T-cell (primary cell): ENCODE results near the gene DAPK3. TPM values are rescaled to one million over a fixed set of nuclear protein-coding genes. Genes with fewer than 3 reads are reported as not detected.

Experiments used
- ATAC-seq, 4 experiments: fragments of 200-7000 bp in 3 of 4; fragments of 150-1000 bp in 1 of 4; cut with Tn5 transposase; replicated peaks in 1 of 4; 1 replicate in 3 of 4; 2 replicates in 1 of 4; pipeline ENCODE4 v1.10.0; 2021; ENCODE audit warnings: moderate library complexity in 3 of 4, mild to moderate bottlenecking in 2 of 4, moderate number of reproducible peaks in 1 of 4
- CTCF ChIA-PET, 2 donors: fragments of 300-600 bp; sonication (Branson Sonifier 250); formaldehyde crosslinking; loops; one replicate each; lab custom pipeline; 2022; ENCODE audit warnings: antibody characterized with exemption in 2 of 2; lab: Charles Lee
- POLR2A ChIA-PET, 2 donors: fragments of 300-600 bp; sonication (Branson Sonifier 250); formaldehyde crosslinking; loops; one replicate each; lab custom pipeline; 2022; ENCODE audit warnings: antibody characterized with exemption in 2 of 2; lab: Charles Lee
- DNase-seq, 35 experiments: peaks; one replicate each; pipeline versions ENCODE4 v3.0.0 to v3.0.0-alpha.2; 2013 to 2023
- H3K27ac ChIP-seq: one replicate; pipeline ENCODE4 v1.5.1; 2013; ENCODE audit warnings: low read length
- H3K27me3 ChIP-seq, 2 experiments: replicated peaks in 1 of 2; 1 replicate in 1 of 2; 2 replicates in 1 of 2; pipeline versions ENCODE4 v1.6.1 to v1.7.0; 2013; ENCODE audit warnings: low read length in 1 of 2, mixed read lengths in 1 of 2; ENCODE audit not compliant: control insufficient read depth in 2 of 2, insufficient read depth in 2 of 2; ENCODE audit errors: extremely low read depth in 1 of 2
- H3K36me3 ChIP-seq, 2 donors: 1 replicate in 1 of 2; 2 replicates in 1 of 2; pipeline versions ENCODE4 v1.6.1 to v1.7.0; 2013; ENCODE audit warnings: low read length in 1 of 2; ENCODE audit not compliant: control insufficient read depth in 2 of 2, insufficient read depth in 1 of 2; ENCODE audit errors: extremely low read depth in 1 of 2
- H3K4me1 ChIP-seq, 2 experiments: 1 replicate in 1 of 2; 2 replicates in 1 of 2; pipeline versions ENCODE4 v1.6.1 to v1.7.0; 2013; ENCODE audit warnings: low read length in 2 of 2, mixed read lengths in 1 of 2; ENCODE audit not compliant: insufficient read depth in 2 of 2, control insufficient read depth in 1 of 2; ENCODE audit errors: extremely low read depth in 1 of 2
- H3K4me3 ChIP-seq, 2 donors: 1 replicate in 1 of 2; 2 replicates in 1 of 2; pipeline versions ENCODE4 v1.5.1 to v1.7.0; 2013; ENCODE audit warnings: mild to moderate bottlenecking in 2 of 2, low read length in 1 of 2, moderate library complexity in 1 of 2; ENCODE audit not compliant: control insufficient read depth in 1 of 2; ENCODE audit errors: extremely low read depth in 1 of 2
- H3K9me3 ChIP-seq: 2 replicates; pipeline ENCODE4 v1.7.0; 2013
- H3K27ac Mint-ChIP-seq, 2 donors: one replicate each; pipeline ENCODE4 v1.8.0; 2020 to 2021; ENCODE audit warnings: mild to moderate bottlenecking in 2 of 2, mixed read lengths in 2 of 2
- H3K27me3 Mint-ChIP-seq, 2 donors: one replicate each; pipeline ENCODE4 v1.8.0; 2021 to 2022; ENCODE audit warnings: mixed read lengths in 2 of 2
- H3K36me3 Mint-ChIP-seq: one replicate; pipeline ENCODE4 v1.8.0; 2021; ENCODE audit warnings: mixed read lengths
- H3K4me1 Mint-ChIP-seq, 3 donors: one replicate each; pipeline ENCODE4 v1.8.0; 2020 to 2022; ENCODE audit warnings: mixed read lengths in 3 of 3, mild to moderate bottlenecking in 1 of 3
- H3K4me3 Mint-ChIP-seq, 3 donors: one replicate each; pipeline ENCODE4 v1.8.0; 2020 to 2022; ENCODE audit warnings: mild to moderate bottlenecking in 3 of 3, mixed read lengths in 3 of 3, moderate library complexity in 3 of 3
- H3K9me3 Mint-ChIP-seq, 3 donors: one replicate each; pipeline ENCODE4 v1.8.0; 2020 to 2022; ENCODE audit warnings: mixed read lengths in 3 of 3
- WGBS: methylation state at CpG from one replicate; pipeline ENCODE4 v1.1.5; 2013; ENCODE audit warnings: missing lambda C conversion rate; ENCODE audit not compliant: insufficient coverage; 5-methylcytosine and 5-hydroxymethylcytosine counted together
- total RNA-seq, 35 experiments: library from RNA in 6 of 35; stranded (reverse) in 6 of 35; fragments of 120-200 nt in 1 of 35; gene quantifications; one replicate each; pipeline versions ENCODE4 v1.2.1 to v1.2.4 and lab custom pipeline; 2013 to 2026

Gene DAPK3
- total RNA-seq, 5 donors from 2014 or later (not counting 1 experiment from before 2014, with no cell fraction given) = 30.3 to 51.2 (median 44.9) TPM

DNA sequence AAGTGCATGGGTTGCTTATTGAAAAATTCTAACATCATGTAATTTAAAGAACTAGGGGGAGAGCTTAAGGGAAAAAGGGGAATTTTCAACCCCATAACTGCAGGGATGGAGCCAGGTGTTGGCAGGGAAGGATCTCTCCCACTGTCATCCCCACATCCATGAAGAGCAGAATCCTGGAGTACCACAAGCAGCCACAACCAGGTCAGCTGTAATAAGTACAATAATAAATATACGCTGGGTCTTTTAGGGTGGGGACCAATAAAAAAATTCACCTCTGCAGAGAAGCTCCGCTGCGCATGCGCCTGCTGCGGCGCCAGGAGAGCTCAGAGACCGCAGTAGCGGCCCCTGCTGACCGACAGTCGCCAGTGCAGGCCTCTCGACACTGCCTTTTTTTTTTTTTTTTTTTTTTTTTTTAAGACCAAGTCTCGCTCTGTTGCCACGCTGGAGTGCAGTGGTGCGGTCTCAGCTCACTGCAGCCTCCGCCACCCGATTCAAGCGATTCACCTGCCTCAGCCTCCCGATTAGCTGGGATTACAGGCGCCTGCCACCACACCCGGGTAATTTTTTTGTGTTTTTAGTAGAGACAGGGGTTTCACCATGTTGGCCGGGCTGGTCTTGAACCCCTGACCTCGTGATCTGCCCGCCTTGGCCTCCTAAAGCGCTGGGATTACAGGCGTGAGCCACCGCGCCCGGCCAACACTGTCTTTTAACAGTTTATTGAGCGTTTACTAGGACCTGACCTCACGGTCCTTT is 16.9 kb upstream of the DAPK3 start:
- ATAC-seq = peak; percentile 29 to 50 (median 31)
- Histone ChIP-seq H3K36me3 (peaks cover 10 to 15% of the 10 kb centered on the region in 2 donors), H3K4me1 (peaks cover 26 to 52% of the 10 kb centered on the region in 2 experiments), H3K27me3 (no peaks in the 10 kb centered on the region), H3K27ac (peak overlapping the region; percentile 52), H3K4me3 (peak overlapping the region; percentile 89 to 90), H3K9me3 (no peaks in the 10 kb centered on the region)
- peak overlapping the region; percentile 82 to 85 for H3K27ac Mint-ChIP-seq
- WGBS = 13% methylated on average over 13 of the region's 30 CpGs
- POLR2A ChIA-PET = interaction anchor here (0.6 to 1.4 kb wide), 11 partner anchors 17 to 415 kb away, joined by 3 to 13 read pairs (median 5); partner anchors contain the start of genes CHAF1A (in 1 of the 2), DAPK3 (in 1 of the 2) and YJU2 (in 1 of the 2)
- peaks cover 48 to 52% (median 49%) of the 10 kb centered on the region in 3 donors for H3K4me1 Mint-ChIP-seq
- peaks cover 22% of the 10 kb centered on the region for H3K36me3 Mint-ChIP-seq
- CTCF ChIA-PET = interaction anchor here (0.5 to 1.7 kb wide), 35 partner anchors 12 to 1735 kb away, joined by 3 to 21 read pairs (median 5); partner anchors contain the start of genes CHAF1A (in 1 of the 2), DAPK3 (in 1 of the 2), MRPL54 (in 1 of the 2) and PIAS4 (in 1 of the 2)
- H3K27me3 Mint-ChIP-seq = no peaks in the 10 kb centered on the region
- peak; percentile 78 to 96 (median 87) for DNase-seq
- peak overlapping the region; percentile 75 to 95 (median 92) for H3K4me3 Mint-ChIP-seq
- H3K9me3 Mint-ChIP-seq = no peaks in the 10 kb centered on the region

DNA sequence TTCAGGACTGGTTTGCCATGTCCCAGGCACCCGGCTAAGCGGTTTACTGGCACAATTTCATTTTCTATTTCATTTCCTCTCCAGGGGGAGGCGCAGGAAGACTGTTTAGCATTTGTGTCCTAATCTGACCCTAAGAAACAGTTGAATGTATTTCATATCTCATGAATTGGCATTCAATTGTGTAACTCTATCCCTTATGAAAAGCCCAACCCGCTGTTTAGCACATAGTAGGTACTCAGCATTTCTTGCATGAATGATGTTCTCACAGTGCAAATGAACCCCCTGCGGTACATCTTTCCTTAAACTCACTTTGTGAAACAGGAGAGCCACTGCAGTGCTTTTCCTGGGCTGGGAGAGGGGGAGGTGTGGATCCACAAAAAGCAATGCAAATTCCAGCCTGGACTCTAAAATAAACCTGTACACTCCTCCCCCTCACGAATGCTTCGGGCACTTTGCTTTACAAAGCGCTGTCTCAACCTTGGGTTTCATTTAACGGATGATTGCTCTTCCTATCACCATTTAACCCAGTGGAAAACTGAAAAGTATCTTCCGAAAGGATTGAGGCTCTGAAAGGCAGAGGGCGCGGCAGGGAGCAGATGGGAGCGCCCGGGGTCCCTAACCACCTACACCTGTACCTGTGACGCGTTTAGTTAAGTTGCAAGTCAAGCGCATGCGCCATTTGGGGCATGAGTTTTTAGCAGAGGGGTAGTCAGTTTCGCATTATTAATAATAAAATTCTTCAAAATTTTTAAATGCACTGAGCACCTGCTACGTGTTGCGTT is 15.6 kb upstream of the DAPK3 start:
- Histone ChIP-seq H3K27me3 (no peaks in the 10 kb centered on the region), H3K27ac (peak overlapping the region; percentile 55), H3K36me3 (peaks cover 23 to 28% of the 10 kb centered on the region in 2 donors), H3K4me1 (peaks cover 30 to 65% of the 10 kb centered on the region in 2 experiments), H3K9me3 (no peaks in the 10 kb centered on the region), H3K4me3 (peak overlapping the region; percentile 89 to 90)
- peak overlapping the region; percentile 92 to 97 (median 95) for H3K4me3 Mint-ChIP-seq
- CTCF ChIA-PET = interaction anchor here (0.5 to 1.5 kb wide), 4 partner anchors 155 to 788 kb away, joined by 3 to 21 read pairs (median 4); partner anchors contain the start of gene MRPL54 (in 1 of the 2)
- peaks cover 53 to 59% (median 54%) of the 10 kb centered on the region in 3 donors for H3K4me1 Mint-ChIP-seq
- H3K27me3 Mint-ChIP-seq = no peaks in the 10 kb centered on the region
- peak; percentile 14 to 36 (median 25) for ATAC-seq
- 5% methylated on average over 4 of the region's 21 CpGs for WGBS
- peaks cover 30% of the 10 kb centered on the region for H3K36me3 Mint-ChIP-seq
- peak in 33 of 35 experiments; percentile 28 to 84 (median 53) for DNase-seq
- H3K27ac Mint-ChIP-seq = peak overlapping the region; percentile 94 to 96
- POLR2A ChIA-PET = no interaction called here
- H3K9me3 Mint-ChIP-seq = no peaks in the 10 kb centered on the region

DNA sequence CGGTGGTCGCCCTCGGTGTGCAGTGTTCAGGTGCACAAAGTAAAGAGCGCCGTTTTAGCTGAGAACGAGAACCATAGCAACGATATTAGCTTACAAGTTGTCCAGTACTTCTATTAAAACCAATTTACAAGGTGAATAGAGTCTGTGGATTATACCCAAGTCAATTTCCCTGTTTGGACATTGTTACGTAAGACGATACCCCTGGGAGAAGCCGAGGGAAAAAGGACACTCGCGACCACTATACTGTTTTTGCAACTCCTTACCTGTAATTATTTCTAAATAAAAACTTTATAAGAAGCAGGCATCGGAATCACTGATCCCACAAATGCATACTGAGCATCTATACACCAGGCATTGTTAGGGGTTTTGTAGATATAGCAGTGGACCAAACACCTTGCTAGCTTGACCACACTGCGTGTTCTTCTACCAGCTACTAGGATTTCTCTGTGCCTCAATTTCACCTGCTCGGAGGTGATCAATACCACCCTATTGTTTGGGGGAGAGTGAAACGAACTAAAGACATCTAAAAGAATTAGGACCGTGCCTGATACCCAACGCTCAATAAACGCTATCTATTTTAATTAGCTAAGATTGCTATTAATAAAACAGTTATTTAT is 14.9 kb upstream of the DAPK3 start:
- Mint-ChIP-seq H3K4me3 (peak overlapping the region; percentile 92 to 97 (median 95)), H3K27me3 (no peaks in the 10 kb centered on the region), H3K27ac (peak overlapping the region; percentile 94 to 96), H3K9me3 (no peaks in the 10 kb centered on the region), H3K4me1 (peaks cover 55 to 60% (median 56%) of the 10 kb centered on the region in 3 donors), H3K36me3 (peaks cover 33% of the 10 kb centered on the region)
- ChIA-PET POLR2A (interaction anchor here (0.6 to 1.1 kb wide), 5 partner anchors 14 to 1471 kb away, joined by 3 to 4 read pairs (median 3); no protein-coding TSS in a partner anchor), CTCF (interaction anchor here (0.5 to 1.0 kb wide), 6 partner anchors 15 to 385 kb away, joined by 3 to 6 read pairs (median 3); partner anchors contain the start of gene PIAS4 (in 1 of the 2))
- no peaks in the 10 kb centered on the region for H3K9me3 ChIP-seq
- DNase-seq (no peak), ATAC-seq (no peak)
- peak overlapping the region; percentile 89 to 90 for H3K4me3 ChIP-seq
- no peaks in the 10 kb centered on the region for H3K27me3 ChIP-seq
- H3K27ac ChIP-seq = peak overlapping the region; percentile 51
- WGBS = 2% methylated on average over 6 of the region's 19 CpGs
- peaks cover 30 to 35% of the 10 kb centered on the region in 2 donors for H3K36me3 ChIP-seq
- H3K4me1 ChIP-seq = peaks cover 30 to 71% of the 10 kb centered on the region in 2 experiments

DNA sequence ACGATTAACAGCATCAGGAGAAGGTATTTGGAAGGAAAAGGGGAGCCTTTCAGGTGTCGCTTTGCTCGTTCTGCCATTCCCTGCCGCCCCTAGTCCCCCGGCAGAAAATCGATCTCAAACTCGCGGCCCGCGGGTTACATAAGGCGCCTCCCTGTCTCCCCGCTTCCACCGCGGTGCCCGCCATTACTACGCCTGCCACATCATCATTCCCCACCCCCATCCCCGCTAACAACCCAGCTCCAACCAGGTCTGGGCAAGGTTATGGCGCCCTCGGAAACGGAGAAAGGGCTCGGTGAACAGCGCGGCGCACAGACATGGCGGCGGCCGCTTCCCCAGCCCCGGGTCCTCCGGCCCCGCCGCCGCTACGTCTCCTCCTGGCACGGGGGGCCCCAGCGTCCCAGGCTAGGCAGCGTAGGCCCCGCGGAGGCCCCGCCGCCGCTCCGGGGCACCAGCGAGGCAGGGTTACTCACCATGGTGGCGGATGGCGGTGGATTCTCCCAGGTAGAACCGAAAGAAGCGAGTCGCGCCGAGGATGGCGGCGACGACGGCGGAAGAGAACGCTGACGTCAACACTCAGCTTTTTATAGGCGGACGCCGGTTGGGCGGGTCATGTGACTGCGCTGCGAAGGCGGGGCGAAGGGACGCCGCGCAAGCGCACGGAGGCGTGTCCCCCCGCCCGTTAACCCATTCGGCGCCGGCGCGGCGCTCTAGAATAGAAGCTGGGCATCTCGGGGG is 14.2 kb upstream of the DAPK3 start, which contains the start of gene EEF2:
EEF2 (minus strand) TSS at position 556 of the 735 bp plus-strand sequence; CDS start at position 473, 83 bp downstream.
- Mint-ChIP-seq H3K27me3 (no peaks in the 10 kb centered on the region), H3K27ac (peak within 1 kb of the TSS; percentile 94 to 96), H3K4me1 (peaks cover 52 to 57% (median 54%) of the 10 kb centered on the region in 3 donors), H3K9me3 (no peaks in the 10 kb centered on the region), H3K36me3 (peaks cover 33% of the 10 kb centered on the region), H3K4me3 (peak within 1 kb of the TSS; percentile 92 to 97 (median 95))
- DNase-seq (peak; percentile 78 to 97 (median 90)), ATAC-seq (peak; percentile 60 to 68 (median 63))
- H3K9me3 ChIP-seq = no peaks in the 10 kb centered on the region
- POLR2A ChIA-PET = interaction anchor here (0.6 to 1.1 kb wide), 6 partner anchors 14 to 1470 kb away, joined by 3 to 4 read pairs (median 3); no protein-coding TSS in a partner anchor
- peaks cover 37 to 42% of the 10 kb centered on the region in 2 donors for H3K36me3 ChIP-seq
- CTCF ChIA-PET = interaction anchor here (0.5 to 1.0 kb wide), 5 partner anchors 14 to 81 kb away, joined by 3 to 6 read pairs (median 3); partner anchors contain the start of genes DAPK3 (in 1 of the 2) and PIAS4 (in 1 of the 2)
- H3K27me3 ChIP-seq = no peaks in the 10 kb centered on the region
- H3K27ac ChIP-seq = peak within 1 kb of the TSS; percentile 92
- under 1% methylated on average over 77 of the region's 80 CpGs for WGBS
- H3K4me1 ChIP-seq = peaks cover 30 to 69% of the 10 kb centered on the region in 2 experiments
- peak within 1 kb of the TSS; percentile 89 to 90 for H3K4me3 ChIP-seq

DNA sequence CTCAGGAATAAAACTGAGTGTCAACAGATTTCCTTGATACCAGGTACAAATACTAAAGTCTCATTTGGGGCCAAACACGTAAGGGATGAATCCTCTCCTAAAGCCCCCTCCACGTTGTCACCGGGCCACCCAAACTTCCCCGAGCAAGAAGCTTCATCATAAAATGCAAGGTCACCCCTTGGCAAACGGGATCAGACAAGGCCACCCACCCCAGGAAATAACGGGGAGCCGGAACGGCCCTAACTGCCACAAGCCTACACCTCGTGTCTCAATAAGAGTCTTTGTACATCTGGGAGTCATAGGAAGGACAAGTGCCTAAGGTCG is 13.6 kb upstream of the DAPK3 start:
- no peaks in the 10 kb centered on the region for H3K27me3 ChIP-seq
- CTCF ChIA-PET = interaction anchor here in 1 of 2 donors (0.9 kb wide), 1 partner anchor 14 kb away, joined by 3 read pairs; the partner anchor contains the start of gene DAPK3
- DNase-seq = peak in 1 of 35 experiments; percentile 21
- peak overlapping the region; percentile 89 to 90 for H3K4me3 ChIP-seq
- no peaks in the 10 kb centered on the region for H3K9me3 Mint-ChIP-seq
- POLR2A ChIA-PET = interaction anchor here in 1 of 2 donors (0.5 kb wide), 1 partner anchor 548 kb away, joined by 4 read pairs; no protein-coding TSS in a partner anchor
- H3K36me3 ChIP-seq = peaks cover 42 to 47% of the 10 kb centered on the region in 2 donors
- H3K9me3 ChIP-seq = no peaks in the 10 kb centered on the region
- H3K4me1 ChIP-seq = peaks cover 30 to 72% of the 10 kb centered on the region in 2 experiments
- H3K4me3 Mint-ChIP-seq = peak overlapping the region; percentile 92 to 97 (median 95)
- WGBS = 0% methylated on average over 5 of the region's 10 CpGs
- H3K36me3 Mint-ChIP-seq = peaks cover 37% of the 10 kb centered on the region
- peak in 2 of 4 experiments; percentile 2 to 7 for ATAC-seq
- H3K4me1 Mint-ChIP-seq = peaks cover 52 to 58% (median 57%) of the 10 kb centered on the region in 3 donors
- H3K27ac Mint-ChIP-seq = peak overlapping the region; percentile 94 to 96
- H3K27ac ChIP-seq = peak overlapping the region; percentile 92
- H3K27me3 Mint-ChIP-seq = no peaks in the 10 kb centered on the region
